ENCODE results near the gene NFKBIB. TPM values are rescaled to one million over a fixed set of nuclear protein-coding genes. Genes with fewer than 3 reads are reported as not detected.
"Not testable (repeated sequence)": the region's sequence is repeated elsewhere in the genome, so short reads cannot be mapped to it uniquely, and the experiment has no call there.

NFKBIB gene
- total and polyA plus RNA-seq, 9 donors = 3.2 to 21.6 (median 13.2) TPM

GRCh38 chr19:38933544-38933943 is 33.8 kb downstream of the NFKBIB start:
- intact Hi-C loops (cut with DNase I) = loop anchor here in 1 of 4 donors (5.0 kb wide), 1 partner anchor 531 kb away; the partner anchor contains the start of gene FAM98C
- no peak for DNase-seq
- 53 to 80% (median 59%) methylated on average over 4 of the region's 4 CpGs for WGBS, 3 donors

GRCh38 chr19:38939957-38940356 is 40.2 kb downstream of the NFKBIB start:
- no peaks in the 10 kb centered on the region for H3K36me3 ChIP-seq
- 61 to 70% (median 63%) methylated on average over 5 of the region's 5 CpGs for WGBS, 3 donors
- no peak overlapping the region for H3K27ac ChIP-seq
- no peaks in the 10 kb centered on the region for H3K4me1 ChIP-seq (ENCODE audit: insufficient read depth)
- TF ChIP-seq EP300 (IDR thresholded peaks at IDR 0.05) (no peak), CTCF (IDR thresholded peaks at IDR 0.05) (no peak), POLR2A (IDR thresholded peaks at IDR 0.05) (no peak)
- intact Hi-C loops (cut with DNase I) = no loop called here
- H3K27me3 ChIP-seq = no peaks in the 10 kb centered on the region
- no peak for DNase-seq
- no peaks in the 10 kb centered on the region for H3K9me3 ChIP-seq
- no peak overlapping the region for H3K4me3 ChIP-seq

More at GRCh38 chr19:38933544-38933943, 33.8 kb downstream of the NFKBIB start:
- no peak overlapping the region for H3K27ac ChIP-seq
- no peaks in the 10 kb centered on the region for H3K9me3 ChIP-seq
- H3K27me3 ChIP-seq = no peaks in the 10 kb centered on the region
- TF ChIP-seq POLR2A (IDR thresholded peaks at IDR 0.05) (no peak), CTCF (IDR thresholded peaks at IDR 0.05) (no peak), EP300 (IDR thresholded peaks at IDR 0.05) (no peak)
- H3K4me3 ChIP-seq = no peak overlapping the region
- no peaks in the 10 kb centered on the region for H3K36me3 ChIP-seq
- peaks cover 12% of the 10 kb centered on the region for H3K4me1 ChIP-seq (ENCODE audit: insufficient read depth)

GRCh38 chr19:38941466-38941865 is 41.7 kb downstream of the NFKBIB start:
- H3K9me3 ChIP-seq; intact Hi-C loops (cut with DNase I); H3K36me3 ChIP-seq; H3K4me3 ChIP-seq; H3K27ac ChIP-seq; H3K4me1 ChIP-seq (ENCODE audit: insufficient read depth); H3K27me3 ChIP-seq; DNase-seq: not testable (repeated sequence)
- WGBS, 3 donors = 72 to 77% (median 74%) methylated on average over 5 of the region's 5 CpGs

- Histone ChIP-seq H3K36me3 (no peaks in the 10 kb centered on the region), H3K9me3 (no peaks in the 10 kb centered on the region), H3K27me3 (no peaks in the 10 kb centered on the region), H3K4me3 (no peak overlapping the region), H3K27ac (no peak overlapping the region), H3K4me1 (ENCODE audit: insufficient read depth) (no peaks in the 10 kb centered on the region)
- no peak for DNase-seq
- intact Hi-C loops (cut with DNase I) = no loop called here
- TF ChIP-seq EP300 (IDR thresholded peaks at IDR 0.05) (no peak), CTCF (IDR thresholded peaks at IDR 0.05) (no peak), POLR2A (IDR thresholded peaks at IDR 0.05) (no peak)
- 59 to 74% (median 71%) methylated on average over 2 of the region's 2 CpGs for WGBS, 3 donors
These were observed 42.2 kb downstream of the NFKBIB start for GRCh38 chr19:38941979-38942378.

- Histone ChIP-seq H3K4me3 (no peak overlapping the region), H3K9me3 (no peaks in the 10 kb centered on the region), H3K27me3 (no peaks in the 10 kb centered on the region), H3K27ac (no peak overlapping the region), H3K36me3 (no peaks in the 10 kb centered on the region), H3K4me1 (ENCODE audit: insufficient read depth) (no peaks in the 10 kb centered on the region)
- no peak for TF ChIP-seq POLR2A (IDR thresholded peaks at IDR 0.05)
- TF ChIP-seq EP300 (IDR thresholded peaks at IDR 0.05) = no peak
- no peak for TF ChIP-seq CTCF (IDR thresholded peaks at IDR 0.05)
- intact Hi-C loops (cut with DNase I) = no loop called here
- DNase-seq = peak in 1 of 5 donors; percentile 29
- 81 to 89% (median 85%) methylated on average over 20 of the region's 20 CpGs for whole genome bisulfite sequencing, 3 donors
These were observed 42.9 kb downstream of the NFKBIB start for GRCh38 chr19:38942471-38943181.

All from ovary (tissue), 9 donors.